T-helper 22 cell (primary cell): ENCODE measurements around the gene DCAF4.

Source experiments
- DNase-seq: peaks from one replicate; pipeline ENCODE4 v3.0.0-alpha.2; 2020; ENCODE audit warnings: low read depth

Gene DCAF4

GRCh38 chr14:72894623-72895378 is 31.5 kb upstream of the DCAF4 start:
- DNase-seq, result no peak

DNA sequence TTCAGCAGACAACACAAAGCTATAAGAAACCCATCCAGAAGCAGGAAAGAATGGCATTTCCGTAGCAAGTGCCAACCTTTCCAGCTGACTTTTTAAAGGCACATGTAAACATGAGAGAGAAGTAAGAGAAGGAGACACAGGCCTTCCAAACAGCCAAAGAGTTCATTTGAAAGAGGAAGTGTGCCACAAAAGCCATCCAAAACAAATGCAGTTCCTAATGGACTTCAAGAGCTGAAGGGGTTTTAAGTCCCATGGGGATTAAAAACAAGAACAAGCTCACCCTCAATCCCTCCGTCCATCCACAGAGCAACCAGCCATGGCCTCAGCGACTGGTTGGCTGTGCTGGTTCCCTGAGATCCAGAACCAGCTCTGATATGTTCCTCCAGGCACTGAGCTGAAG is 27.8 kb upstream of the DCAF4 start:
- no peak for DNase-seq

GRCh38 chr14:72901361-72901760 is 24.9 kb upstream of the DCAF4 start:
- DNase-seq, result no peak

DNA sequence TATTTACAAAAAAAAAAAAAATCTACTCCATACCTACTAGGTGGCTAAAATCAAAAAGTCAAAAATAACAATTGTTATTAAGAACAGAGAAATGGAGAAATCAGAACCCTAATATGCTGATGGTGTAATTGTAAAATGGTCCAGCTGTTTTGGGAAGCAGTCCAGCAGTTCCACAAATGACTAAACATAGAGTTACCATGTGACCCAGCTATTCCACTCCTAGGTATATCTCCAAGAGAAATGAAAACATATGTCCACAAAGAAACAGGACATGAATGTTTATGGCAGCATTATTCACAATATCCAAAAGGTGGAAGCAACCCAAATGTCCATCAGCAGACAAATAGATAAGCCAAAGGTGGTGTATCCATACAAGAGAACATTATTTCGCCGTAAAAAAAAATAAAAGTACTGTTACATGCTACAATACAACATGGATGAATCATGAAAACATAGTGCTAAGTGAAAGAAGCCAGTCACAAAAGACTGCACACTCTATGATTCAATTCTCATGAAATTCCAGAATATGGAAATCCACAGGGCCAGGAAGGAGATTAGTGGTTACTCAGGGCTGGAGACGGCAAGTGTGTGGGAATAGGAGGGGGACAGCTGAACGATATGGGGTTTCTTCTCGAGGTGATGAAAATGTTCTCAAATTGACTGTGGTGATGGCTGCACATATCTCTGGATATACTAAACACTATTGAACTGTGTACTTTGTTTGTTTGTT is 23.3 kb upstream of the DCAF4 start:
- DNase-seq, result no peak

DNA sequence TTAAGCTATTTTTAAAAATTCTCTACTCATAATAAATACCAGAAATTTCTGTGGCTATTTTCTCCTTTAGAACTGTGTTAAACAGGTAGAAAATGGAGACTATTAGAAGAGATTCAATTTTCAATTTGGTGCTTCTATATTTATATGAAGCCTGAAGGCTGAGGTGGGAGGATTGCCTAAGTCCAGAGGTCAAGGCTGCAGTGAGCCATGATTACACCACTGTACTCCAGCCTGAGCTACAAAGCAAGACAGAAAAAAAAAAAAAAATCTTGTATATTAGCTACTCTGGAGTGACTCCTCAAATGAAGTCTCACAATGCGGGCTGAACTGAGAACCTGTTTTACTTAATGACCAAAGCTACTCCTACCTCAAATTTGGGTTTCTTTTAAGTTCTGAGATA is 22.5 kb upstream of the DCAF4 start:
- DNase-seq, result no peak

- no peak for DNase-seq
Measured at GRCh38 chr14:72904218-72904617, 22.0 kb upstream of the DCAF4 start.

DNA sequence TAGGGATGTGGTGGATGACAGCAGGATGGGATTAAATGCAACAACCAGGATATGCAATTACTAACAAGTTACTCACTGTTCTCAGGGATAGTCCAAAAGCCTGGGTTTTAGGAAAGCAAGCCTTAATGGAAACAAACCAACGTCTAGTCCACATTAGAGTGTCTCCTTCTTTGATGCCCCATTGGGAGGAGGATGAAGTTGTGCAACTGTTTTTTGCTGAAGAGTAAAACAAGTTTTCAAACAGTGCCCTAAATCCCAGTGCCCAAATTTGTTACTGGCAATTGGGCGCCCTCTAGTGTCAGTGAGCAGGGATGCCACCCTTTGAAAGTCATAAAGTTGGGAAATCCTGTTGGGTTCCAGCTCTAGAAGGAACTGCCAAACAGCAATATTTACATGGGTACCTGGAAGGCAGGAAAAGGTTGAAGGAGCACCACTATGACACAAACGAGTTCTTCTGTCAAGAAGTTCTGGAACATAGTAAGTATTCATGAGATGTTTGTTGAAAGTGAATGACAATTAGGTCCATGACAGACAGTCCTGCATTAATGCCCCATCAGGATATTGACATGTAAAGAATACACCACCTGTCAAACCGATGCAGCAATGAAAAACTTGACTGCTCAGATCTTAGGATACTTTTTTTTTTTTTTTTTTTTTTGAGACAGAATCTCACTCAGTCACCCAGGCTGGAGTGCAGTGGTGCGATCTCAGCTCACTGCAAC is 21.3 kb upstream of the DCAF4 start:
- DNase-seq, result no peak

- DNase-seq, result no peak
Measured at GRCh38 chr14:72906316-72906715, 19.9 kb upstream of the DCAF4 start.

DNA sequence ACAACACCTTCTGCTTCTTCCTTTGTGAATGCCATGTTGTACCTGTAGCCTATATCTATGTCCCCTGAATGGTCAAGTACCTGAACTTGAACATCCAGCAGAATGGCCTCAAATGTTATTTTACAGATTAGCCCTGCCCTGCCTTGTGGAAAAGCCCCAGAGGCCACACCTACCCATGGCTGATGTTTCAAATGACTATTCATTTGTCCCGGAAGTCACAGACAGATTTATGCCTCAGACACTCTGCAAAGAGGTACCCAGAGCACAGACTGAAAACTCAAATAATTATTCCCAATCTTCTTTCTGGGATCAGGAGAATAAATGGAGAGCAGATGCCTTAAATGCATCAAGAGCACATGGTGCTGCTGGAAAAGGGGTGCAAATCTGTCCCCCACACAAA is 19.4 kb upstream of the DCAF4 start:
- DNase-seq, result no peak

DNA sequence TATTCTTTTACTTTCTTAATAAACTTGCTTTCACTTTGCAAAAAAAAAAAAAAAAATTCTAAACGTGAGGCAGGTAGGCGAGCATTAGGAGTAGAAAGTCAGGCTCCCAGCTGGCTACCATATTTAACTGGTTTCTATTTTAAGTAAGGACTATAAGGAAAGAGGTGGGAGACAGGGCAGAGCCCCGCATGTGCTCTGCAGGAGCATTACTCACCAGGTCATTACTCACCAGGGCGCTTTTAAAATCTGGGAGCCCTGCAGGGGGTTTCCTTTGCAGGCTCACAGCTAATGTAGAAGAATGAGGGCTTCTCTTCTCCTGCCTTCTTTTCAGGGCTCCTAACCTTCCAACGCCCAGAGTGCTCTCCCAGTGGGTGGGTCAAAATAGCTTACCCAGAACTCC is 18.4 kb upstream of the DCAF4 start:
- DNase-seq, result no peak

DNA sequence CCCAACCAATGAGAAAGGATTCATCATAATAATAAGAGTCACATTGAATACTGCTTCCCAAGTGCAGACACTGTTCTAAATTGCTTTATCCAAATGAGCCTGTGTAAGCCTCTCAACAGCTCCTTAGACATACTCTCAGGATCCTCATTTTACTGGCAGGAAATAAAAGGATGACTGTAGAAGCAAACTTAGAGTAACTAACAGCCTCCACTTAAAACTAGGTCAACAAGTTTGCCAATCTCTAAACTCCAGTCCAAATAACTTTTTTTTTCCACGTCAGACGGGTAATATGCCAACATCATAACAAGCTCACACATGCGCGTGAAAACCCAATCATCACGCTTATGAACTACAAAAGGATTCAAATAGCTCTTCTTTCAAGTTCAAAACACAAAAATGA is 17.1 kb upstream of the DCAF4 start:
- no peak for DNase-seq

DNA sequence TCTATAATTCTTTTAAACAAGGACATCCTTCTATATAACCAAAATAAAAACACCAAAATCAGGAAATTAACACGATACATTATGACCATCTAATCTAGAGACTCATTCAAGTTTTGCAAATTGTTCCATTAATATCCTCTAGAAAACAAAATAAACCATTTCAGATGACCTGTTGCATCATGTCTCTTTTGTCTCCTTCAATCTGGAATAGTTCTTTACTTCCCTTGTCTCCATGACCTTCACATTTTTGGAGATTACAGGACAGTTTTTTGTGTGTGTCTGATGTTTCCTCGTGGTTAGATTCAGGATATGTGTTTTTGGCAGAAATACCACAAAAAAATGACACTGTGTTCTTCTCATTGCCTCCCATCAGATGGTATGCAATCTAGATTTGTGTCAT is 12.5 kb upstream of the DCAF4 start:
- DNase-seq, result no peak

DNA sequence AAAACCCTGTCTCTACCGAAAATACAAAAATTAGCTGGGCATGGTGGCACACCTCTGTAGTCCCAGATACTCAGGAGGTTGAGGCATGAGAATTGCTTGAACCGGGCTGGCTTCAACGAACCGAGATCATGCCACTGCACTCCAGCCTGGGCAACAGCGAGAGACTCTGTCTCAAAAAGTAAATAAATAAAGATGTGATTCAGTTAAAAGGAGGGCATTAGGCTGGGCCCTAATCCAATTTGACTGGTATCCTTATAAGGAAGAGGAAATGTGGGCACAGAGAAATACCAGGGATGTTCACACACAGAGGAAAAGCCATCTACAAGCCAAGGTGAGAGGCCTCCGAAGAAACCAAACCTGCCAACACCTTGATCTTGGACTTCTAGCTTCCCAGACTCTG is 10.1 kb upstream of the DCAF4 start:
- no peak for DNase-seq

- DNase-seq, result no peak
Measured at GRCh38 chr14:72917094-72917802, 9.0 kb upstream of the DCAF4 start.

GRCh38 chr14:72920008-72920407 is 6.3 kb upstream of the DCAF4 start:
- no peak for DNase-seq

GRCh38 chr14:72921396-72921795 is 4.9 kb upstream of the DCAF4 start:
- no peak for DNase-seq

- no peak for DNase-seq
Measured at GRCh38 chr14:72924337-72924736, 1.9 kb upstream of the DCAF4 start.

DNA sequence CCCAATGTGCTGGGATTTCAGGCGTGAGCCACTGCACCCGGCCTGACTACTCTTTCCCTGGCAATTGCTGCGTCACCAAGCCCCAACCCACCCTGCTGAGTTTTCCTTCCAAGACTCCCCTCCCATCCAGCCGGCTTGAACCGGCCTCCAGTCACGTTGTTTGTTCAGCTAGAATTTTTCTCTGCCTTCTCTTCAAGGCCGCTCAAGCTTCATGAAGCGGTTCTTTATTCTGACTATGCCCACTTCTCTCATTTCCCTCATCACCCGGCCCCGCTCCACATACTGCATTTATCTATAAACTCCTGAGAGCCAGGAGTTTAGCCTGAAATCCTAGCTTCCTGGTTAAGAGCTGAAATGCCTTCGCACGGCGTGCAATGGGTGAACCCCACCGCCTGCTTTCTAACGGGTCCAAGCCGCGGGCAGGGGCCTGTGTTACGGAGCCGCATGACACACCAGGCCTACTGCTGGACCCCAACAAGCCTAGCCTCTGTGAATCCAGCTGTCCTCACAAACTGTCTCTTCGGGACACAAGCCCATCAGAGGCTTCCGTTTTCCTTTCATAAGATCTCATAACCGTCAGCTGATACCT is 999 bp upstream of the DCAF4 start:
- no peak for DNase-seq

DNA sequence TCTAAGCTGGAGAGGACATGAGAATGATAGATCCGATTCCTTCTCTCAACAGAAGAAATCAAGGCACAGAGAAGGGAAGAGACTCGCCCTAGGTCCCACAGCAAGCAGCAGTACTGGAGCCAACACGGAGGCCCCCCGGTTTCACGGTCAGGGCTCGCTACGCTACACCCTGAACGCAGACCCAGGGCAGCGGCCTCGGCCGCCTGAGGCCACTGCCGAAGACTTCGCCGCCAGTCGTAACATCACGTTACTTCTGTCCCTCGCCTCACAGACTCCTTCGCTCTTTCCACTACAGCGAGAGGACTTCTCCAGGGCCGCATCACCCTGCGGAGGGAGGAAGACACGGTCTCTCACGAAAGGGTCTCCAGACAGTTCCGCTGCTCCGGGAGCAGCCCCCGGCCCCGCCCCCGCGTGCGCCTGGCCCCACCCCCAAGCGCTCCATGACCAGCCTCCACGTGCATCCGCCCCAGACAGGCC is 411 bp upstream of the DCAF4 start:
- no peak for DNase-seq

GRCh38 chr14:72928872-72929271 is 2.6 kb downstream of the DCAF4 start:
- no peak for DNase-seq

- no peak for DNase-seq
Measured at GRCh38 chr14:72929316-72930080, 3.2 kb downstream of the DCAF4 start.
